ENCODE results near the gene FGD6.
A peak's percentile ranks its signal among the peaks of the same experiment; 100 is the strongest.
"Not testable (repeated sequence)": the region's sequence is repeated elsewhere in the genome, so short reads cannot be mapped to it uniquely, and the experiment has no call there.

The FGD6 gene

DNA sequence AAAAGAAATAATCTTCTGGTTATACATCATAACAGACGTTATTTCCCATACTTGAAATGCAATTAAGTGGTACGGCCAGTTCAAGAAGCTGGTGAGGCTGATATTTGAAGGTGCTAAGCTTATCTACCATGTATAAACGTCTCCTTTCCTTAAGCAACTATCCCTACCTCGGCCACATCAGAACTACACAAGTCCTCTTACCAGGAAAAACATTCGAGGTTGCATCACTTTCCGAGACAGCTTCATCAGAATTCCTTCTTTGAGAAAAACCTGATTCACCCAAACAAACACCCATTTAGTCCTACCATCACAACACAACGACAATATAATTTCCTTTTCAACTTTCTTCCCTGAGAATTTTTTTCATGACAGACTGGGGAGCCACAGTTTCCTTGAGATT is 109.9 kb downstream of the FGD6 start:
- Histone ChIP-seq H3K4me1 (peaks cover 23 to 33% (median 29%) of the 10 kb centered on the region in 10 experiments), H3K27me3 (no peaks in the 10 kb centered on the region), H3K9ac (no peak overlapping the region), H3K9me3 (replicated peaks in 1 of 11) (no peaks in the 10 kb centered on the region), H3K4me3 (no peak overlapping the region), H4K20me1 (no peaks in the 10 kb centered on the region), H3K36me3 (peaks cover 0 to 75% (median 0%) of the 10 kb centered on the region in 11 experiments; a peak in 11 of 22 replicates), H3K27ac (no peak overlapping the region), H3K4me2 (no peak overlapping the region)
- TF ChIP-seq Cebpa-rat (IDR thresholded peaks at IDR 0.05), result no peak

DNA sequence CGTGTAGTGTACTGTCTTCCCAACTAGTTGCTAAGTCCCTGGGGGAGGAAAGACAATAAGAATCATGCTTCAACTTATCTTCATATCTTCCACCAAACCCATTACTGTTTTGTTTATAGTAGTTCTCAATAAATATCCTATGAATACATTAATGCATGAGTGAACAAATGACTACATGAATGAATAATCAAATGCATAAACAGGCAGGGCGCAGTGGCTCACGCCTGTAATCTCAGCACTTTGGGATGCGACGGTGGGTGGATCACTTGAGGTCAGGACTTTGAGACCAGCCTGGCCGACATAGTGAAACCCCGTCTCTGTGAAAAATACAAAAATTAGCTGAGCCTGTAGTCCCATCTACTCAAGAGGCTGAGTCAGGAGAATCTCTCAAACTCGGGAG is 111.7 kb downstream of the FGD6 start:
- Histone ChIP-seq H3K4me3 (no peak overlapping the region), H3K27me3 (no peaks in the 10 kb centered on the region), H3K36me3 (peaks cover 0 to 66% (median 1%) of the 10 kb centered on the region in 11 experiments; a peak in 10 of 22 replicates), H3K27ac (no peak overlapping the region), H4K20me1 (no peaks in the 10 kb centered on the region), H3K9me3 (replicated peaks in 1 of 11) (no peaks in the 10 kb centered on the region), H3K4me1 (peaks cover 16 to 39% (median 25%) of the 10 kb centered on the region in 10 experiments), H3K4me2 (no peak overlapping the region), H3K9ac (no peak overlapping the region)
- no peak for TF ChIP-seq Cebpa-rat (IDR thresholded peaks at IDR 0.05)

DNA sequence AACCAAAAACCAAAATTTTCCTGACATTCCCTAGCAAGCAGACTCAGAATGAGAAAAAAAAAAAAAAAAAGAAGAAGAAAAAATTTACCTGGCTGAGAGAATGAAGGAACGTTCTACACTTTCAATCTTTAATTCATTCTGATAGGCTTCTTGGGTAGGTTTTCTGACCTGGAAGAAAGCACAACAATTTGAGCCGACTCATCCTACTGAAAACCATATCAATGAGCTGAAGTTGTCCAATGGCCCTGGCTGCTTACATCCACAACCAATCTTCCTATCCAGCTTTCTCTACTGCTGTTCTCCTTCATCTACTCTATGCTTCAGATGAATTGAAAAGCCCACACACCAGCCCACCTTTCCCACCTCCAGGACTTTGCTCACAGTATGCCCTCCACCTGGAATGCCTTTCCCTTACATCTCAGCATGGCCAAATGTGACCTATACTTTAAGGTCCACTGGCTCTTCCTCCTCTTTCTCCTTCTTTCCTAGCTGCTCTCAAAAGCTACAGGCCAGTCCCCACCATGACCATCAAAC is 112.3 kb downstream of the FGD6 start:
- H3K9me3 ChIP-seq (replicated peaks in 1 of 11), result no peaks in the 10 kb centered on the region
- no peaks in the 10 kb centered on the region for H4K20me1 ChIP-seq
- peaks cover 16 to 39% (median 25%) of the 10 kb centered on the region in 10 experiments for H3K4me1 ChIP-seq
- H3K27me3 ChIP-seq, result no peaks in the 10 kb centered on the region
- H3K9ac ChIP-seq, result no peak overlapping the region
- H3K27ac ChIP-seq, result peak overlapping the region in 1 of 11 experiments; percentile 1; a peak in 1 of 22 replicates
- H3K4me2 ChIP-seq, result peak overlapping the region in 3 of 11 experiments; percentile 29 to 75 (median 54); a peak in 4 of 22 replicates
- no peak for TF ChIP-seq Cebpa-rat (IDR thresholded peaks at IDR 0.05)
- no peak overlapping the region for H3K4me3 ChIP-seq
- peaks cover 0 to 70% (median 5%) of the 10 kb centered on the region in 11 experiments; a peak in 10 of 22 replicates for H3K36me3 ChIP-seq

DNA sequence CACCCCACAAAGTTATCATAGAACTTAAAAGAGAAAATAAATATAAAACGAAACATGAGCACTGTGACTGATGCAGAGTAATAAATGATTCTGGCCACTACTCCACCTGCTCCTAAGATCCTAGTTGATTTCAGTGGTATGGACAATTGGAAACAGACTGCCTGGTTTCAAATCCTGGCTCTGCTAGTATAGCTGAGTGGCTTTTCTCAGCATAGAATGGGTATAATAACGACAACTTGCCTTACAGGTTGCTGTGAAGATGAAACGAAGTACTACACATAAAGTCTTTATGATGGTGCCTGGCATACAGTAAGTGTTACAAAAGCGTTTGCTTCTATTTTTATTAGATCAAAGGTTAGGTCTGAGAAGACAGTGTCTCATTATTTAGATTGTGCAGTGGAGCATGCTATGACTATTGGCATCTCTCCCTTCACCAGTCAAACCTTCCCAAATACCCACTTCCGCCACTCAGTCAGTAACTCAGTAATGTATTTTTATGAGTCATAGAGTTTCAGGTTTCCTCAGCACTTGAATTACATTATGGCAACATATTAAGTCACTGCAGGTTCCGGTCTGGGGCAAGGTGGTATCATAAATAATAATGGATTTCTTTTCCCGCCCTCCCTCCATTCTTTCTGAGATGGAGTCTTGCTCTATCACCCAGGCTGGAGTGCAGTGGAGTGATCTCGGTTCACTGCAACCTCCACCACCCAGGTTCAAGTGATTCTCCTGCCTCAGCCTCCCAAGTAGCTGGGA is 114.2 kb downstream of the FGD6 start:
- Histone ChIP-seq H3K36me3 (peaks cover 0 to 67% (median 5%) of the 10 kb centered on the region in 11 experiments; a peak in 10 of 22 replicates), H3K9ac (peak overlapping the region in 1 of 11 experiments; percentile 42; a peak in 1 of 22 replicates), H3K4me3 (no peak overlapping the region), H3K27ac (peak overlapping the region in 9 of 11 experiments; percentile 10 to 69 (median 45); a peak in 15 of 22 replicates), H4K20me1 (no peaks in the 10 kb centered on the region), H3K4me1 (peaks cover 16 to 44% (median 26%) of the 10 kb centered on the region in 10 experiments), H3K9me3 (replicated peaks in 1 of 11) (no peaks in the 10 kb centered on the region), H3K4me2 (peak overlapping the region; percentile 13 to 75 (median 54); a peak in 21 of 22 replicates), H3K27me3 (no peaks in the 10 kb centered on the region)
- no peak for TF ChIP-seq Cebpa-rat (IDR thresholded peaks at IDR 0.05)

DNA sequence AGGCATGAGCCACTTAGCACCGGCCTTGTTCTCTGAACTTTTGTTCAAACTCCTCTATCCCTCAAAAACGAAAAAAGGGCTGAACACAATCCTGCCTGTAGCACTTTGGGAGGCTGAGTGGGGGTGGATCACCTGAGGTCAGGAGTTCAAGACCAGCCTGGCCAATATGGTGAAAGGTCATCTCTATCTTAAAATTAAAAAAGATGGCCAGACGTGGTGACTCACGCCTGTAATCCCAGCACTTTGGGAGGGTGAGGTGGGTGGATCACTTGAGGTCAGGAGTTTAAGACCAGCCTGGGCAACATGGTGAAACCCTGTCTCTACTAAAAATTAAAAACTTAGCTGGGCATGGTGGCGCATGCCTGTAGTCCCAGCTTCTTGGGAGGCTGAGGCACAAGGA is 115.3 kb downstream of the FGD6 start:
- peak overlapping the region in 4 of 11 experiments; percentile 43 to 69 (median 53); a peak in 4 of 22 replicates for H3K27ac ChIP-seq
- H3K9me3 ChIP-seq (replicated peaks in 1 of 11); H4K20me1 ChIP-seq; H3K9ac ChIP-seq; H3K4me3 ChIP-seq; H3K27me3 ChIP-seq: not testable (repeated sequence)
- H3K4me1 ChIP-seq, result peaks cover 16 to 55% (median 29%) of the 10 kb centered on the region in 10 experiments
- peaks cover 0 to 63% (median 5%) of the 10 kb centered on the region in 11 experiments; a peak in 9 of 22 replicates for H3K36me3 ChIP-seq
- H3K4me2 ChIP-seq, result peak overlapping the region in 5 of 11 experiments; percentile 29 to 75 (median 54); a peak in 8 of 22 replicates

DNA sequence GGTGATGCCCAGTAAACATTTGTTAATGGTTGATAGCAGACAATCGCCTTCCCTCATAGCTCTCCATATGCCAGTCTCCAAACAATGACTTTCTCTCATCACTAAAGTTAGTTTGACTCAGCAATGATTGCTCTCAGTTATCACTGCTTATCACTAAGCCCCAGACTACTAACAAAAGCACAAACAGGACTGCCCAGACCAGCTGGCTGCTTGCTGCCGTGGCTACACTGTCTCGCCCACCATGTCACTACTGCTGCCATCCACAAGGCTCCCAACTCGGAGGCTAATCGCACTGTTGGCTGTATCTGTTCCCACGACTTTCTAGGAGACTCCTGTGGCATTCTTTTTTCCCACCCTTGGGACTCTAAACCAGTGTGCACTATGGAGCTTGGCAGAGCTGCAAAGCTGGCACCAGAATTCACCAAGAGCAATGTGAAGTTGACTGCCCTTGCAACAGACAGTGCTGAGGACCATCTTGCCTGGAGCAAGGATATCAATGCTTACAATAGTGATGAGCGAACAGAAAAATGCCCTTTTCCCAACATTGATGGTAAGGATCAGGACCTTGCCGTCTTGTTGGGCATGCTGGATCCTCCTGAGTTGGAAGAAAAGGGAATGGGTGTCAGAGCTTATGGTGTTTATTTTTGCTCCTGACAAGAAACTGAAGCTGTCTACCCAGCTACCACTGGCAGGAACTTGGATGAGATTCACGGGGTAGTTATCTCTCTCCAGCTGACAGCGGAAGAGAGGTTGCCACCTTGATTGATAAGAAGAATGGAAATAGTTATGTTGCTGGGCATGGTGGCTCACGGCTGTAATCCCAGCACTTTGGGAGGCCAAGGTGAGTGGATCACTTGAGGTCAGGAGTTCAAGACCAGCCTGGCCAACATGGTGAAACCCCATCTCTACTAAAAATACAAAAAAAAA is 116.7 kb downstream of the FGD6 start:
- Histone ChIP-seq H3K4me1 (peaks cover 23 to 70% (median 44%) of the 10 kb centered on the region in 10 experiments), H3K9ac (no peak overlapping the region), H3K9me3 (replicated peaks in 1 of 11) (no peaks in the 10 kb centered on the region), H3K36me3 (peaks cover 0 to 51% (median 5%) of the 10 kb centered on the region in 11 experiments; a peak in 9 of 22 replicates), H3K27me3 (no peaks in the 10 kb centered on the region), H3K4me3 (no peak overlapping the region), H4K20me1 (no peaks in the 10 kb centered on the region), H3K27ac (no peak overlapping the region), H3K4me2 (no peak overlapping the region)
- TF ChIP-seq Cebpa-rat (IDR thresholded peaks at IDR 0.05), result no peak

DNA sequence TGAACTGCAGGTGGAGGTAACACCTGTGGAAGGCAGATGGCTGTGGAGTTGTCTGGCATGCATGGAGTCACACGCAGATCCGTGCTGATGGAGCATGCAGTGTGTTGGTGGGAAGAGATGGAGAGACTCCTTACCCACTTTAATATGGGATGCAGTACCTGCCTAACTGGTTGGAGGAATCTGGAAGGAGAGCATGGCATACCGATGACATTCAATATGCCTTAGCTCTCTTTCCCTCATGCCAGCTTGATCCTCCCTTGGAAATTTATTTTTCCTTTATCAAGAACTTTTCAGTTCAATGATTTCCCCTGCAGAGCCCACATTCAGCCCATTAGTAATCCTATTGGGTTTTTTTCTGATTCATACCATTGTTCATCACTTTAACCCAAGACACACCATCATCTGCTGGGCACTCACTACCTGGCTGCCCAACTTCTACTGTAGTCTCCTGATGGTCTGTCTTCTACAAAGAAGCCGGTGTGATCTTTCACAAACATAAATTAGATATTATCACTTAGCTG is 117.9 kb downstream of the FGD6 start:
- no peaks in the 10 kb centered on the region for H3K9me3 ChIP-seq (replicated peaks in 1 of 11)
- H3K4me1 ChIP-seq, result peaks cover 24 to 72% (median 53%) of the 10 kb centered on the region in 10 experiments
- H4K20me1 ChIP-seq, result no peaks in the 10 kb centered on the region
- no peak overlapping the region; a peak in 1 of 22 replicates for H3K27ac ChIP-seq
- peaks cover 0 to 40% (median 5%) of the 10 kb centered on the region in 11 experiments; a peak in 8 of 22 replicates for H3K36me3 ChIP-seq
- H3K27me3 ChIP-seq, result no peaks in the 10 kb centered on the region
- H3K4me2 ChIP-seq, result no peak overlapping the region
- TF ChIP-seq Cebpa-rat (IDR thresholded peaks at IDR 0.05), result no peak
- H3K9ac ChIP-seq, result no peak overlapping the region
- H3K4me3 ChIP-seq, result no peak overlapping the region

DNA sequence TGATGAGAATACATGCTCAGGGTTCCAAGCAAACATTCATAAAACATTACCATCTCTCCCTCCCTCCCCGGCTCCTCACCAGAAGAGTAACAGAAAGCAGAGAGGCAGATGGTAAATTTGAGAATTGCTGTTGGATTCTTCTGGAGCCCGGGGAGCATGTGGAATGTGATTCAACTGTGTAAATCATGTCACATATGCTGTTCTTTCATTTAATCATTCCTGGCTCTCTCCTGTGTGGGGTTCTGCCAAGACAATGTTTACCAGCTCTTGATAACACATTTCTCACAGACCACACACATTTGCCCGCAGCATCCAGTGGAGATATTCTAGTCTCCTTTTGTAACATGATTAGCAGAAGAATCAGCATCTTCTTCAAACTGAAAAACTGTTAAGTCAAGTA is 120.4 kb downstream of the FGD6 start:
- peaks cover 8 to 54% (median 30%) of the 10 kb centered on the region in 10 experiments; a peak in 17 of 20 replicates for H3K4me1 ChIP-seq
- H4K20me1 ChIP-seq, result no peaks in the 10 kb centered on the region
- H3K4me3 ChIP-seq, result no peak overlapping the region
- peak overlapping the region in 10 of 11 experiments; percentile 48 to 80 (median 66); a peak in 17 of 22 replicates for H3K27ac ChIP-seq
- peak overlapping the region in 2 of 11 experiments; percentile 29 to 65; a peak in 2 of 22 replicates for H3K9ac ChIP-seq
- H3K27me3 ChIP-seq, result no peaks in the 10 kb centered on the region
- TF ChIP-seq Cebpa-rat (IDR thresholded peaks at IDR 0.05), result no peak
- H3K4me2 ChIP-seq, result peak overlapping the region in 8 of 11 experiments; percentile 40 to 88 (median 65); a peak in 15 of 22 replicates
- H3K9me3 ChIP-seq (replicated peaks in 1 of 11), result no peaks in the 10 kb centered on the region
- peaks cover 0 to 45% (median 11%) of the 10 kb centered on the region in 11 experiments; a peak in 8 of 22 replicates for H3K36me3 ChIP-seq

Measured in BLaER1 treated with 17β-estradiol and CSF1 and Interleukin-3, amounts not matched to agents 10 nM and 100 nM (cell line).